Rectal smooth muscle tissue (tissue), 1 donor: Measurements from ENCODE around the gene NEMP2.
"Not testable (repeated sequence)": the region's sequence is repeated elsewhere in the genome, so short reads cannot be mapped to it uniquely, and the experiment has no call there.

Experiments
- H3K27ac ChIP-seq: one replicate; pipeline ENCODE4 v1.7.0; 2013; ENCODE audit warnings: low read depth, low read length, inconsistent platforms
- H3K27me3 ChIP-seq: one replicate; pipeline ENCODE4 v1.7.0; 2013; ENCODE audit warnings: low read length; ENCODE audit not compliant: control insufficient read depth, insufficient read depth
- H3K36me3 ChIP-seq: one replicate; pipeline ENCODE4 v1.7.0; 2013; ENCODE audit warnings: low read length; ENCODE audit not compliant: control insufficient read depth, insufficient read depth
- H3K4me1 ChIP-seq: one replicate; pipeline ENCODE4 v1.7.0; 2013; ENCODE audit warnings: low read length; ENCODE audit not compliant: control insufficient read depth, insufficient read depth
- H3K4me3 ChIP-seq: one replicate; pipeline ENCODE4 v1.7.0; 2013; ENCODE audit warnings: low read length
- H3K9ac ChIP-seq: one replicate; pipeline ENCODE4 v1.7.0; 2013; ENCODE audit warnings: low read length

NEMP2 gene

GRCh38 chr2:190468814-190469569, 65.5 kb downstream of the NEMP2 start:
- Histone ChIP-seq H3K4me1 (peaks cover 31% of the 10 kb centered on the region), H3K36me3 (no peaks in the 10 kb centered on the region), H3K4me3 (no peak overlapping the region), H3K9ac (no peak overlapping the region), H3K27me3 (no peaks in the 10 kb centered on the region), H3K27ac (peak overlapping the region; percentile 80)

- not testable (repeated sequence) for H3K36me3 ChIP-seq, H3K9ac ChIP-seq, H3K4me3 ChIP-seq, H3K27me3 ChIP-seq
- H3K27ac ChIP-seq, result peak overlapping the region; percentile 80
- H3K4me1 ChIP-seq, result peaks cover 31% of the 10 kb centered on the region
Observed at GRCh38 chr2:190468354-190468753, 66.2 kb downstream of the NEMP2 start.

- no peaks in the 10 kb centered on the region for H3K36me3 ChIP-seq
- H3K4me1 ChIP-seq, result peaks cover 31% of the 10 kb centered on the region
- no peaks in the 10 kb centered on the region for H3K27me3 ChIP-seq
- H3K9ac ChIP-seq, result no peak overlapping the region
- H3K27ac ChIP-seq, result peak overlapping the region; percentile 80
- H3K4me3 ChIP-seq, result no peak overlapping the region
Observed at GRCh38 chr2:190467575-190468083, 66.9 kb downstream of the NEMP2 start.

- Histone ChIP-seq H3K4me3 (no peak overlapping the region), H3K4me1 (peaks cover 31% of the 10 kb centered on the region), H3K27me3 (no peaks in the 10 kb centered on the region), H3K36me3 (no peaks in the 10 kb centered on the region), H3K27ac (peak overlapping the region; percentile 80), H3K9ac (no peak overlapping the region)
Observed at GRCh38 chr2:190466819-190467446, 67.6 kb downstream of the NEMP2 start.

- H3K36me3 ChIP-seq, result no peaks in the 10 kb centered on the region
- H3K9ac ChIP-seq, result no peak overlapping the region
- no peaks in the 10 kb centered on the region for H3K27me3 ChIP-seq
- no peak overlapping the region for H3K27ac ChIP-seq
- peaks cover 26% of the 10 kb centered on the region for H3K4me1 ChIP-seq
- no peak overlapping the region for H3K4me3 ChIP-seq
Observed at GRCh38 chr2:190465060-190465459, 69.5 kb downstream of the NEMP2 start.

- H3K9ac ChIP-seq, result no peak overlapping the region
- no peaks in the 10 kb centered on the region for H3K27me3 ChIP-seq
- peaks cover 5% of the 10 kb centered on the region for H3K4me1 ChIP-seq
Observed at GRCh38 chr2:190462611-190463010, 71.9 kb downstream of the NEMP2 start.

GRCh38 chr2:190462181-190462580, 72.3 kb downstream of the NEMP2 start:
- Histone ChIP-seq H3K27ac (no peak overlapping the region), H3K9ac (no peak overlapping the region), H3K4me3 (no peak overlapping the region), H3K27me3 (no peaks in the 10 kb centered on the region), H3K36me3 (no peaks in the 10 kb centered on the region), H3K4me1 (peaks cover 5% of the 10 kb centered on the region)

More at GRCh38 chr2:190462611-190463010, 71.9 kb downstream of the NEMP2 start:
- no peaks in the 10 kb centered on the region for H3K36me3 ChIP-seq
- no peak overlapping the region for H3K27ac ChIP-seq
- H3K4me3 ChIP-seq, result no peak overlapping the region

GRCh38 chr2:190460487-190460886, 74.0 kb downstream of the NEMP2 start:
- no peak overlapping the region for H3K9ac ChIP-seq
- no peak overlapping the region for H3K27ac ChIP-seq
- H3K36me3 ChIP-seq, result no peaks in the 10 kb centered on the region
- H3K4me3 ChIP-seq, result no peak overlapping the region
- no peaks in the 10 kb centered on the region for H3K4me1 ChIP-seq
- H3K27me3 ChIP-seq, result no peaks in the 10 kb centered on the region

- H3K27me3 ChIP-seq, result no peaks in the 10 kb centered on the region
Observed at GRCh38 chr2:190459881-190460280, 74.6 kb downstream of the NEMP2 start.

GRCh38 chr2:190458352-190459107, 76.0 kb downstream of the NEMP2 start:
- Histone ChIP-seq H3K9ac (no peak overlapping the region), H3K27me3 (no peaks in the 10 kb centered on the region), H3K27ac (no peak overlapping the region), H3K36me3 (no peaks in the 10 kb centered on the region), H3K4me1 (no peaks in the 10 kb centered on the region), H3K4me3 (no peak overlapping the region)

More at GRCh38 chr2:190459881-190460280, 74.6 kb downstream of the NEMP2 start:
- Histone ChIP-seq H3K36me3 (no peaks in the 10 kb centered on the region), H3K27ac (no peak overlapping the region), H3K4me1 (no peaks in the 10 kb centered on the region), H3K9ac (no peak overlapping the region), H3K4me3 (no peak overlapping the region)

GRCh38 chr2:190457256-190457655, 77.3 kb downstream of the NEMP2 start:
- Histone ChIP-seq H3K4me1 (no peaks in the 10 kb centered on the region), H3K27me3 (no peaks in the 10 kb centered on the region), H3K4me3 (no peak overlapping the region), H3K9ac (no peak overlapping the region), H3K27ac (no peak overlapping the region), H3K36me3 (no peaks in the 10 kb centered on the region)

- Histone ChIP-seq H3K9ac (no peak overlapping the region), H3K27ac (no peak overlapping the region), H3K4me3 (no peak overlapping the region), H3K4me1 (no peaks in the 10 kb centered on the region), H3K27me3 (no peaks in the 10 kb centered on the region), H3K36me3 (no peaks in the 10 kb centered on the region)
Observed at GRCh38 chr2:190456833-190457232, 77.7 kb downstream of the NEMP2 start.
